HL-60 (cell line): ENCODE measurements around the gene TMBIM4.
A peak's percentile ranks its signal among the peaks of the same experiment; 100 is the strongest.

Experiments used
- DNase-seq, 2 experiments: peaks; one replicate each; pipeline ENCODE4 v3.0.0-alpha.2; 2010 to 2020; ENCODE audit warnings: low read depth in 1 of 2, low spot score in 1 of 2
- H3K27ac ChIP-seq: fragments of 250-450 bp; sonication (Bioruptor Pico); replicated peaks from 2 replicates; pipeline ENCODE4 v1.5.1; 2020; ENCODE audit warnings: mild to moderate bottlenecking, moderate library complexity
- H3K27me3 ChIP-seq: fragments of 250-450 bp; sonication (Bioruptor Pico); 2 replicates; pipeline ENCODE4 v1.5.1; 2021; ENCODE audit warnings: mild to moderate bottlenecking, moderate library complexity; ENCODE audit not compliant: insufficient read depth, poor library complexity, severe bottlenecking
- H3K4me3 ChIP-seq: replicated peaks from 2 replicates; pipeline ENCODE4 v1.5.1; 2011; ENCODE audit warnings: mild to moderate bottlenecking, control low read depth, low read length; ENCODE audit not compliant: insufficient read depth
- GABPA ChIP-seq: IDR thresholded peaks from 2 replicates; pipeline ENCODE4 v1.6.1; 2012; ENCODE audit warnings: low read depth
- POLR2AphosphoS5 ChIP-seq: IDR thresholded peaks from 2 replicates; pipeline ENCODE4 v1.6.1; 2012; ENCODE audit warnings: low read depth
- SPI1 ChIP-seq: IDR thresholded peaks from 2 replicates; pipeline ENCODE4 v1.6.1; 2012; ENCODE audit warnings: low read depth, mild to moderate bottlenecking, borderline replicate concordance
- TF ChIP-seq, protein P1 (sequence below): IDR thresholded peaks from 2 replicates; pipeline ENCODE4 v1.6.1; 2012; ENCODE audit warnings: low read depth; ENCODE audit not compliant: insufficient replicate concordance
- TF ChIP-seq, protein P2 (sequence below): IDR thresholded peaks from one replicate; pipeline ENCODE4 v1.5.1; 2011; ENCODE audit warnings: low read length, control low read depth, inconsistent platforms; ENCODE audit not compliant: insufficient read depth

Gene TMBIM4

DNA sequence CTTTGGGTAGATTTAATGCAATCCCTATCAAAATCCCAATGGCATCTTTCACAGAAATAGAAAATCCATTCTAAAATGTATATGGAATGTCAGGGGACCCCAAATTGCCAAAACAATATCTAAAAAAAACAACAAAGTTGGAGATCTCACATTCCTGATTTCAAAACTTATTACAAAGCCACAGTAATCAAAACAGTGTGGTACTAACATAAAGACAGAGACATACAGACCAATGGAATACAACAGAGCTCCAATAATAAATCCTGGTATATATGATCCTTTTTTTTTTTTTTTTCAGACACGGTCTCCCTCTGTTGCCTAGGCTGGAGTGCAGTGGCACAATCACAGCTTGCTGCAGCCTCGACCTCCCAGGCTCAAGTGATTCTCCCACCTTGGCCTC, 4.7 kb downstream of the TMBIM4 start:
- DNase-seq: no peak
- Histone ChIP-seq H3K27me3 (no peaks in the 10 kb centered on the region), H3K4me3 (no peak overlapping the region), H3K27ac (no peak overlapping the region)
- TF ChIP-seq GABPA (no peak), POLR2AphosphoS5 (no peak), SPI1 (no peak)
- TF ChIP-seq, protein P1, sequence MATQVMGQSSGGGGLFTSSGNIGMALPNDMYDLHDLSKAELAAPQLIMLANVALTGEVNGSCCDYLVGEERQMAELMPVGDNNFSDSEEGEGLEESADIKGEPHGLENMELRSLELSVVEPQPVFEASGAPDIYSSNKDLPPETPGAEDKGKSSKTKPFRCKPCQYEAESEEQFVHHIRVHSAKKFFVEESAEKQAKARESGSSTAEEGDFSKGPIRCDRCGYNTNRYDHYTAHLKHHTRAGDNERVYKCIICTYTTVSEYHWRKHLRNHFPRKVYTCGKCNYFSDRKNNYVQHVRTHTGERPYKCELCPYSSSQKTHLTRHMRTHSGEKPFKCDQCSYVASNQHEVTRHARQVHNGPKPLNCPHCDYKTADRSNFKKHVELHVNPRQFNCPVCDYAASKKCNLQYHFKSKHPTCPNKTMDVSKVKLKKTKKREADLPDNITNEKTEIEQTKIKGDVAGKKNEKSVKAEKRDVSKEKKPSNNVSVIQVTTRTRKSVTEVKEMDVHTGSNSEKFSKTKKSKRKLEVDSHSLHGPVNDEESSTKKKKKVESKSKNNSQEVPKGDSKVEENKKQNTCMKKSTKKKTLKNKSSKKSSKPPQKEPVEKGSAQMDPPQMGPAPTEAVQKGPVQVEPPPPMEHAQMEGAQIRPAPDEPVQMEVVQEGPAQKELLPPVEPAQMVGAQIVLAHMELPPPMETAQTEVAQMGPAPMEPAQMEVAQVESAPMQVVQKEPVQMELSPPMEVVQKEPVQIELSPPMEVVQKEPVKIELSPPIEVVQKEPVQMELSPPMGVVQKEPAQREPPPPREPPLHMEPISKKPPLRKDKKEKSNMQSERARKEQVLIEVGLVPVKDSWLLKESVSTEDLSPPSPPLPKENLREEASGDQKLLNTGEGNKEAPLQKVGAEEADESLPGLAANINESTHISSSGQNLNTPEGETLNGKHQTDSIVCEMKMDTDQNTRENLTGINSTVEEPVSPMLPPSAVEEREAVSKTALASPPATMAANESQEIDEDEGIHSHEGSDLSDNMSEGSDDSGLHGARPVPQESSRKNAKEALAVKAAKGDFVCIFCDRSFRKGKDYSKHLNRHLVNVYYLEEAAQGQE: no peak
- TF ChIP-seq, protein P2, sequence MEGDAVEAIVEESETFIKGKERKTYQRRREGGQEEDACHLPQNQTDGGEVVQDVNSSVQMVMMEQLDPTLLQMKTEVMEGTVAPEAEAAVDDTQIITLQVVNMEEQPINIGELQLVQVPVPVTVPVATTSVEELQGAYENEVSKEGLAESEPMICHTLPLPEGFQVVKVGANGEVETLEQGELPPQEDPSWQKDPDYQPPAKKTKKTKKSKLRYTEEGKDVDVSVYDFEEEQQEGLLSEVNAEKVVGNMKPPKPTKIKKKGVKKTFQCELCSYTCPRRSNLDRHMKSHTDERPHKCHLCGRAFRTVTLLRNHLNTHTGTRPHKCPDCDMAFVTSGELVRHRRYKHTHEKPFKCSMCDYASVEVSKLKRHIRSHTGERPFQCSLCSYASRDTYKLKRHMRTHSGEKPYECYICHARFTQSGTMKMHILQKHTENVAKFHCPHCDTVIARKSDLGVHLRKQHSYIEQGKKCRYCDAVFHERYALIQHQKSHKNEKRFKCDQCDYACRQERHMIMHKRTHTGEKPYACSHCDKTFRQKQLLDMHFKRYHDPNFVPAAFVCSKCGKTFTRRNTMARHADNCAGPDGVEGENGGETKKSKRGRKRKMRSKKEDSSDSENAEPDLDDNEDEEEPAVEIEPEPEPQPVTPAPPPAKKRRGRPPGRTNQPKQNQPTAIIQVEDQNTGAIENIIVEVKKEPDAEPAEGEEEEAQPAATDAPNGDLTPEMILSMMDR: no peak

GRCh38 chr12:66164349-66164821, 5.4 kb downstream of the TMBIM4 start:
- TF ChIP-seq, protein P1: no peak
- no peak for TF ChIP-seq SPI1
- TF ChIP-seq GABPA: no peak
- TF ChIP-seq, protein P2: no peak
- TF ChIP-seq POLR2AphosphoS5: no peak
- Histone ChIP-seq H3K4me3 (no peak overlapping the region), H3K27me3 (no peaks in the 10 kb centered on the region), H3K27ac (no peak overlapping the region)
- DNase-seq: no peak

GRCh38 chr12:66163289-66163688, 6.5 kb downstream of the TMBIM4 start:
- peak in 1 of 2 experiments; percentile 36 for DNase-seq
- peak; percentile 80 for TF ChIP-seq SPI1
- no peak for TF ChIP-seq GABPA

DNA sequence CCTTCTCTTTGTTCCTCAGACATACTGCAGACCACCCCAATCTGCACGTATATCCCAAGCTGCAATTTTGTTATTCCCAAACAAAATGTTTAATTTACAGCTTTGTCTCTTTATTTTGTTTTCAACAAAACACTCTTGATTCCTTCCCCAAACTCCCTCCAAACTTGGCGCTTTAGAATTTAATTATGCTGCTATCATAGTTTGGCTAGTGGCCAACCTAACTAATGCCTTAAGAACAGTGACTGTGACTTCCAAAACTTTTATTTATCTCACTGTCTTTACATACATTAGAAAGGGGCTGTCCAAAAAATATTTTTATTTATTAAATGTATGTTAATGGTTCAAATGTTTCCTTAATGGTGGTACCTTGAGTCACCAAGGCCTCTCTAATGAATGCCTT, 7.1 kb downstream of the TMBIM4 start:
- no peak overlapping the region for H3K4me3 ChIP-seq
- no peak for DNase-seq
- no peak for TF ChIP-seq GABPA
- no peak for TF ChIP-seq SPI1
- TF ChIP-seq, protein P2: no peak
- no peak for TF ChIP-seq POLR2AphosphoS5
- TF ChIP-seq, protein P1: no peak
- H3K27ac ChIP-seq: peak overlapping the region; percentile 19; the same call in 1 of the 2 replicates
- H3K27me3 ChIP-seq: no peaks in the 10 kb centered on the region

More at GRCh38 chr12:66163289-66163688, 6.5 kb downstream of the TMBIM4 start:
- Histone ChIP-seq H3K4me3 (no peak overlapping the region), H3K27me3 (no peaks in the 10 kb centered on the region), H3K27ac (peak overlapping the region; percentile 19)
